ENCODE measurements around the gene NPTX1.

The NPTX1 gene

DNA sequence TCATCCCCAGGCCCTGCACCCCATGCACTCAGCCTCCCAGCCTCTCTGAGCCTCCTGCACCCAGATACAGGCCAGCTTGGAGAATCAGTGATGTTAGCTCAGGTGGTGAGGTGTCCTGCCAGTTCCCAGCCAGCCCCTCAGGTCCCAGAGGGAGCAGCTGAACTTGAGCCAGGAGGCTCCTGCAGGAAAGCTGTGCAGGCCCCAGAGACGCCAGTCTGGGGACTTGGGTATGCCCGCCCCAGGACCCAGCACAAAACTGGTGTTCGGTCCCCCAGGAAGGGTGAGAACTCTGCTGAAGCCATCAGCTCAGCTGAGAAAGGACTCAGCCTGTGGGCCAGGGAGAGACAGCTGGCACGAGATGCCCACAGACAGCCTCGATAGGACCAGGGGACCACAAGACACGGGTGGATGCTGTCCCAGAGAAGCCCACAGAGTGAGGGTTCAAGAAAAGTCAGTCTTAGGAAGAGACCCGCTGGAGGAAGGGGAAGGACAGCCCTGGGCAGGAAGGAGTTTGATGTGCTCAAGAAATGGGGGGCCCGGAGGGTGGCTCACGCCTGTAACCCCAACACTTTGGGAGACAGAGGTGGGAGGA, 50.5 kb downstream of the NPTX1 start:
- no peak for DNase-seq

DNA sequence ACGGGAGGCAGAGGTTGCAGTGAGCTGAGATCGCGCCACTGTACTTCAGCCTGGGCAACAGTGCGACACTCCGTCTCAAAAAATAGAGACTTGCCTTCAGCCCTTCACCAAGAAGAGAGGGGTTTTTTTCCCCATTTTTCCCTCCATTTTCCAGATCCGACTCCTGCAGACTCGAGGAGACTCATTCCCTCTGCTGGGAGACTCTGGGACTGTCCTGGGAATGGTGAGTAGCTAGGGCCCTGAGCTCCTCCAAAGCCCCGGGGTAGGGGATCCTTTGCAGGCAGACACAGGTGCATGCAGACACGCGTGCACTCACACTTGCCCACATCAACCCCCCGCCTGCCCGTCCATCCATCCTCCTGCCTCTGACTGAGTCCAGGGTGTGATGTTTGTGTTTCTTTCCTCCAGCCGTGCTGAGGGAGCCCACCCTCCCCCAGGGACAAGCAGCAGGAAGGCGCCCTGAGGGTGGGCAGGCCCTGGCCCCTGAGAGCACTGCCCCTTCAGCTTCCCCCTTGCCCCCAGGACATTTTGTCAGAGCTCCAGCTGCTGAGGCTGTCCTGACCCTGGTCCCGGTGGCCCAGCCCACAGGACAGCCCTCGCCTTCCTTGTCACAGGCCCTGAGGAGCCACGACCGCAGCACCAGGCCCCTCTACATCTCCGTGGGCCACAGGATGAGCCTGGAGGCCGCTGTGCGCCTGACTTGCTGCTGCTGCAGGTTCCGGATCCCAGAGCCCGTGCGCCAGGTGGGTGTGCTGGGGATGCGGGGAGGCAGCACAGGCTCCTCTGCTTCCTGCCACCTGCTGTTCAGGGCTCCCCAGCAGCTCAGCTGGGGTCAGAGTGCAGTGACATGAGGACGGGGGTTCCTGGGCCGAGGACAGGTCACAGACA, 51.3 kb downstream of the NPTX1 start:
- no peak for DNase-seq

DNA sequence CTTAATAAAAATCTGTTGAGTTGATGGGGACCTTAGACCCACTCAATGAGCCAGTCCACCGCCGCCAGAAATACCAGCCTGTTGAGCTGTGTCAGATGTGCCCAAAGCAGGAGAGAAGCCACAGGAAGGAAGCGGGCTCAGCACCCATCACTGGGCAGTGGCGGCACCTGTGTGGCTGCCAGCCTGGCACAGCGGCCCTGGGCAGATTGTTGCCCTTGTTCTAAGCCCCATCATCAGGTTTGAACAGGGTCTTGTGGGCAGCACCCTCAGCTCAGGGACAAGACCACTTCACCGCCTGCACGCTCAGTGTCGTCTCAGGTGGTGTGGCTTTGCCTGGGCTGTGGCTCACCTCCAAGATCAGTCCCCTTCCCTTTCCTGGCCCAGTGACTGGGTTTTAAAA, 52.1 kb downstream of the NPTX1 start:
- no peak for DNase-seq

DNA sequence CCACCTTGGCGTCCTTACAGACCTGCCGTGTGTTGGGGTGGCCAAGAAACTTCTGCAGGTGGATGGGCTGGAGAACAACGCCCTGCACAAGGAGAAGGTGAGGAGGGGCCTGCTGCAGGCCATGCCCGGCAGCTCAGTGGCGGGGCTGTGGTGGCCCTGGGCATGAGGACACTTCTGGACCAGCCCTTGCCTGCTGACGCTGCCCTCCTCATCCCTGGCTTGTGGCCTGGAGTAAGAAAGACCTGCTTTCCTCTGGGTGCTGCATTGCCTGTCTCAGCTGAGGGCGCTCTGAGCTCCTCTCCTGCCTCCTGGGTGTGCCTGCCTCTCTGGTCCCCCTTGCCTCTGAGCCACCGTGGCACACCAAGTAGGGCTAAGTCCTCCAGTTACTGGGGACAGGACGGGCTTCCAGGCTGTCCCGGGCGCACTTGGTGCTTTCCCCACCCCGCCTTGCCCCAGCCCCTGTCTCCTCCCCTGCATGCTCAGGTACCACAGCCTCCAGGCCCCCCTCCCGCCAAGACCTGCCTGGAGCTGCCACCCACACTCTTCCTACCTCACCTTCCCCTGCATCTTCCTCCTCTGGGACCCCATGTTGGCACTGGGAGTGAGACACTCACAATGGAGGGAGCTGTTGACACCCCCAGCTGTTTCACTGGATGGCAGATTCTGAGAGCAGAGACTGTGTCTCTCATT, 52.7 kb downstream of the NPTX1 start:
- DNase-seq: no peak

DNA sequence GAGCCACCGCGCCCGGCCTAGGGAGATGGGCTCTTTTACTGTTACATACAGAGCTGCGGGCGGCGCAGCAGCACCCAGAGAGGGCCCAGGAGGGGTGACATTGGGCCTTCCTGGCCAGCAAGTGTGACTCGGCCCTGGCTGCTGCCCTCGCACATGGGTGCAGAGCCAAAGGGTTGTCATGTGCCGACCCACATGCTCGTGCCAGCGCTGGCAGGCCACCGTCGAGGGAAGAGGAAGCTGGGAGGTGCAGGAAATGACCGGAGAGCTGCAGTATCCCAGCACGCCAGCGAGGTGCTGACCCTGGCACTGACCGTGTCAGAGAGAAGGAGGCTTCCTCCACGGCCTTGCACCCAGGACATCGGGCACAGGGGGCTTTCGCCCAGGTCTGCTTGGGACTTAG, 53.4 kb downstream of the NPTX1 start:
- no peak for DNase-seq

DNA sequence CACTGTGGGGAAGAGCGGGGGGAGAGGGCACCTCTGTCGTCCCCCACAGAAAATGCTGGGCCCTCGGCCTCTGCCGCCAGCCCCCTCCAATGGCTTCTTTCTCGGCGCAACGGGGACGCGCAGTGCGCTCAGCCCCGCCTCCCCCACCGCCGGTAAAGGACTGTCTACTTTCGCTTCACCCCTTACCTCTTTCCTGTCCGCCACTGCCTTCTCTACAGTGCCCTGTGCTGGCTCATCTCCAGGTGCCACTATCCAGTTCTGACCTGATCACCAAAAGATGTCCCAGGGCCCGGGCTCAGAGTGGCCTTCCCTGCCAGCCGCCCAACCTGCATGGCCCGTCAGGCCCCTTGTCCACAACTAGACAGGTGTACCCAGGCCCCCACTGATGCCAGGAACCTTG, 54.1 kb downstream of the NPTX1 start:
- DNase-seq: no peak

DNA sequence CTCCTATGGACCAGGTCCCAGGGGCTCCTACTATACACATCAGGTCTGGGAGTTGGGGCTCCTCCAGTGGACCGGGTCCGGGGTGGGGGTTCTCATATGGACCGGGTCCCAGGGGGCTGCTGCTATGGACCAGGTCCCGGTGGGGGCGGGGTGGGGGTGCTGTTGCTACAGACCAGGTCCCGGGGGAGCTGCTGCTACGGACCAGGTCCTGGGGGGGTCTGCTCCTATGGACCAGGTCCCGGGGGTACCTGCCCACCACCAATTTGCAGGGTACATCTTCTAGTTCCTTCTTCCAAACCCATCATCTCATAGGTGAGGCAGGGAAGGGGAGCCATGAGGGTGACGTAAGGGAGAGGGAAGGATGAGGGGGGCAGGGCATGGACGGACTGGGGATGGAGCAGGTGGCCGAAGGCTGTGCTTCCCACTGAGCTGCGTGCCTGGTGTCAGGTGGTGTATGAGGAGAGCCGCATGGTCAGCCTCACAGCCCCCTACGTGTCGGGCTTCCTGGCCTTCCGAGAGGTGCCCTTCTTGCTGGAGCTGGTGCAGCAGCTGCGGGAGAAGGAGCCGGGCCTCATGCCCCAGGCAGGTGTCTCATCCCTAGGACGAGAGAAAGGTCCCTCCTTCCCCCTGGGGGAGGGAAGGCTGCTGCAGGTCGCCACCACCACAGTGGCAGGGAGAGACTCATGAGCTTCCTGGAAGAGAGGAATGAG, 54.9 kb downstream of the NPTX1 start:
- no peak for DNase-seq

DNA sequence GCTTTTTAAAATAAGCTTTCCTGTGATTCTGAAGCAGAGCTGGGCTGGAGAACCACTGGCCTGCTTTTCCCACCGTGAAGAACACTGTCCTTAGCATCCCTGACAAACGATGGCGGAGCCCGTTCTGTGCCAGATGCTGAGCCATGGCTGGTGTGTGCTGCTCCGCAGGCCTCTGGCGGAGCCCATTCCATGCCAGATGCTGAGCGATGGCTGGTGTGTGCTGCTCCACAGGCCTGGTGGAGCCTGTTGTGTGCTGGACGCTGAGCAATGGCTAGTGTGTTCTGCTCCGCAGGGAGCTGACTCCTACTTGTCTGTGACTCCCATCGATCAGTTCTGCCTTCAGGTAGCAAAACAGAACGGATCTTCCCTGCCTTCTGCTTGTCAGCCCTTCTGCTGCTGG, 57.2 kb downstream of the NPTX1 start:
- no peak for DNase-seq

DNA sequence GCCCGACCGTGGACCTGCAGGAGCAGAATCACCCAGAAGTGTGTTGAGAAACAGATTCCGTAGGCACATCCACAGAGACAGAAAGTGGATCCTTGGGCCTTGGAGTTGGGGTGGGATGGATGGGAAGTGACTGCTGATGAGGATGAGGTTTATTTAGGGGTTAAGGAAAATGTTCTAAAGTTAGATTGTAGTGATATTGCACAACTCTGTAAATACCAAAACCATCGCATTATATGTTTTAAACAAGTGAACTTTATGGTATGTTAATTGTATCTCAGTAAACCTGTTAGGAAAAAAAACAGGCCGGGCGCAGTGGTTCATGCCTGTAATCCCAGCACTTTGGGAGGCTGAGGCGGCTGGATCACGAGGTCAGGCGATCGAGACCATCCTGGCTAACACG, 57.8 kb downstream of the NPTX1 start:
- no peak for DNase-seq

All from stimulated activated CD4-positive, alpha-beta T cell treated with anti-CD3 and anti-CD28 coated beads, Interleukin-4, amount 100 ng/mL, for 1 hour (primary cell).